WTC11 (cell line): ENCODE measurements around the gene TMUB2.
A peak's percentile ranks its signal among the peaks of the same experiment; 100 is the strongest.

Source experiments
- CDX4 ChIP-seq: fragments of 250-450 bp; sonication (Bioruptor Pico); IDR thresholded peaks from 2 replicates; pipeline ENCODE4 v1.9.0; 2021; ENCODE audit warnings: moderate library complexity, mild to moderate bottlenecking, inconsistent platforms, borderline replicate concordance
- CTCF ChIP-seq: fragments of 200-600 bp; IDR thresholded peaks from 2 replicates; pipeline ENCODE4 v1.8.0; 2022; ENCODE audit warnings: antibody characterized with exemption
- IRF1 ChIP-seq: sonication (generic); formaldehyde crosslinking; IDR thresholded peaks from 2 replicates; pipeline ENCODE4 v1.8.0; 2023; ENCODE audit warnings: missing genetic modification reagents
- JUN ChIP-seq: sonication (generic); formaldehyde crosslinking; IDR thresholded peaks from 2 replicates; pipeline ENCODE4 v1.8.0; 2023; ENCODE audit warnings: mild to moderate bottlenecking, missing genetic modification reagents
- NFYB ChIP-seq: sonication (generic); formaldehyde crosslinking; conservative IDR thresholded peaks from 2 replicates; pipeline ENCODE4 v1.8.0; 2022; ENCODE audit warnings: low read depth, missing genetic modification reagents
- TCF7 ChIP-seq: sonication (generic); formaldehyde crosslinking; IDR thresholded peaks from 2 replicates; pipeline ENCODE4 v1.8.0; 2022; ENCODE audit warnings: mild to moderate bottlenecking, low read depth, missing genetic modification reagents, moderate library complexity
- USF2 ChIP-seq: sonication (generic); formaldehyde crosslinking; IDR thresholded peaks from 2 replicates; pipeline ENCODE4 v1.8.1; 2023; ENCODE audit warnings: mild to moderate bottlenecking, missing genetic modification reagents, moderate library complexity
- ZNF396 ChIP-seq: fragments of 250-450 bp; sonication (Bioruptor Pico); IDR thresholded peaks from 2 replicates; pipeline ENCODE4 v1.8.0; 2021; ENCODE audit warnings: mild to moderate bottlenecking, moderate library complexity, borderline replicate concordance

GRCh38 chr17:44221084-44221861 is 34.5 kb downstream of the TMUB2 start:
- no peak for TF ChIP-seq ZNF396 (CRISPR knock-in tag)
- no peak for TF ChIP-seq USF2 (CRISPR knock-in tag)
- TF ChIP-seq TCF7 (CRISPR knock-in tag): no peak
- no peak for TF ChIP-seq CTCF
- 0 out of 2 replicates have a peak, but pooled peaks have one; percentile 30 for TF ChIP-seq IRF1 (CRISPR knock-in tag)
- no peak for TF ChIP-seq CDX4 (CRISPR knock-in tag)
- no peak for TF ChIP-seq JUN (CRISPR knock-in tag)
- no peak for TF ChIP-seq NFYB (CRISPR knock-in tag)
